Measurements from ENCODE around the gene MORN4.
"Not testable (repeated sequence)": the region's sequence is repeated elsewhere in the genome, so short reads cannot be mapped to it uniquely, and the experiment has no call there.

Gene MORN4

GRCh38 chr10:97640868-97641811 is 7.8 kb upstream of the MORN4 start:
- DNase-seq = peak; percentile 19

DNA sequence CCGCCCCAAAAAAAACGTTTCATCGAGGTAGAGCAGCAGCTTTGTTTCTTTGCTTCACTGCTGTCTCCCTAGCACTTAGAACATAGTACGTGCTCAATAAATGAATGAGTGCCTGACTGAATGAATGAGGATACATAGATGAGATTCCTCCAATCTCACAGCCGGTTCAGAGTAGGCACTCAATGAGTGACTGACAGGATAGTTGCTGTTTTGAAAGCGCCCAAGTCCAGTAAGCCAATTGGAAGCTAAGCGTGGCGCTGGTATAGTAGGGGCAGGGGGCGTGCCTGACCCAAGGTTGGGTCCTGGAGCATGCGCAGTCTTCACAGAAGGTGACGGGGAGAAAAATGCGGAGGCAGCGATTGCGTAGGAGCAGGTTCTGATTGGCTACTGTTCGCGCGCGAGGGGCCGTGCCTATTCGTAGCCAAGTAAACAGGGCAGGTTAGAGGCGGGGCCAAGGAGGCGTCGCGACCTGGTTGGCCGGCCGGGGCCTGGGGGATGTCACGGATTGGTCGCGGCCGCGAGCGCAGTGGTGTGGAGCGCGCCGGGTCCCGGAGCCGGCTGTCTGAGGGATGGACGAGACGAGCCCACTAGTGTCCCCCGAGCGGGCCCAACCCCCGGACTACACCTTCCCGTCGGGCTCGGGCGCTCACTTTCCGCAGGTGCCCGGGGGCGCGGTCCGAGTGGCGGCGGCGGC is 7.0 kb upstream of the MORN4 start, which contains the start of gene PI4K2A:
Gene PI4K2A, plus strand, starts transcription at position 498 of the 694 bp plus-strand sequence. Its CDS starts 72 bp downstream, at position 570.
- DNase-seq = peak; percentile 98

DNA sequence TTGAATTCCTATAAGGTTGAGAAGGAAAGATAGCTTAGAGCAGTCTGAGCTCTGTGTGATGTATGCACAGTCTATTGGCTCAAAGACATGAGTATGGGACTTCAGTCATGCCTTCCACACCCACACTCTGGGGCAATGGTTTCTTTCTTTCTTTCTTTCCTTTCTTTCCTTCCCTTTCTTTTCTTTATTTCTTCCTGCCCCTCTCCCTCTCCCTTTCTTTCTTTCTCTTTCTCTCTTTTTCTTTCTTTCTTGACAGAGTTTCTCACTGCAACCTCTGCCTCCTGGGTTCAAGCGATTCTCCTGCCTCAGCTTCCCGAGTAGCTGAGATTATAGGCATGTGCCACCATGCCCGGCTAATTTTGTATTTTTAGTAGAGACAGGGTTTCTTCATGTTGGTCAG is 5.8 kb upstream of the MORN4 start:
- not testable (repeated sequence) for DNase-seq

DNA sequence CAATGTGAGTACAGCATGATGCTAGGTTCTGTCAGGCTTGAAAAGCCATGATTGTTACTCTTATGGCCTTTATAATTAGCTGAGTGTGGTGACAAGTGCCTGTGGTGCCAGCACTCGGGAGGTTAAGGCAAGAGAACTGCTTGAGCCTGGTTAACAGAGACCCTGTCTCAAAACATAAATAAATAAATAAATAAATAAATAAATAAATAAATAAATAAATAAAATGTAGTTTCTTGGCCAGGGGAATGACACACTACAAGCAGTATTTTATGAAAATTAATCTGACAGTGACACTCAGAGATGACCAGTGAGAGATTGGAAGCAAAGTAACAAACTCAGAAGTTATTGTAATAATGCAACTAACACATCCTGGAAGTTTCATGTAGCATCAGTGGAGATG is 2.3 kb upstream of the MORN4 start:
- no peak for DNase-seq

GRCh38 chr10:97633921-97634320 is 621 bp upstream of the MORN4 start:
- DNase-seq = no peak

DNA sequence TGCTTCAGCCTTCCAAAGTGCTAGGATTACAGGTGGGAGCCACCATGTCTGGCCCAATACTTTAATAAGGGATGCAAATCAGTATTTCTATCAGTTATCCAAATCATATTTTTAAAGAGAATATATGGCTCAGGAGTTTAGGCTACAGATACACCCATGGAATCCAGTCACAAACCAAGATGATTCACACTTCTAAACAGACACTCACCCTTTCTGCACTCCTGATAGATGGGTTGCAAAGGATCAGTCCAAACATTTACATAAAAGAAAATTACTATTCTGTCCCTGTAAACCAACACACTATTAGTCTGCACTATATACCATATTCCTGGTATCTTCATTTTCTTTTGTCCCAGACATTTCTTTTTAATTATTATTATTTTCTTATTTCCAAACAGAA is 2.2 kb downstream of the MORN4 start:
- no peak for DNase-seq

GRCh38 chr10:97629289-97629688 is 4.0 kb downstream of the MORN4 start:
- no peak for DNase-seq

DNA sequence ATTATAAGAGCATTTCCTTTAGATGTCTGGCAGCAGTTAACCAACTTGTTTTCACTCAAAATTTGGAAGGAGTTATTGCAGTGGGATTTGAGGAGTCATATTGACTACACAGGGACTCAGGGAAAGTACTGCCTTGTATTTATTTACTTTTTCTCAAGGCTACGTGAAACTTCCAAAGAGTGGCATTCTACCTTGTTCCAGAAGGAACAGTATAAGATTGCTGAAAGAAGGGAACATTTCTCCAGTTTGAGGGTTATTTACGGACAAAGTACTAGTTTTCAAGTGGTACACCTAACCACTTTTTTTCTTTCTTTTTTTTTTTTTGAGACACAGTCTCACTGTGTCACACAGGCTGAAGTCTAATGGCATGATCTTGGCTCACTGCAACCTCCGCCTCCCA is 5.1 kb downstream of the MORN4 start:
- no peak for DNase-seq

GRCh38 chr10:97627731-97628130 is 5.6 kb downstream of the MORN4 start:
- DNase-seq = no peak

- DNase-seq = no peak
Observed at GRCh38 chr10:97623277-97623676, 10.0 kb downstream of the MORN4 start.

- DNase-seq = no peak
Observed at GRCh38 chr10:97618733-97619132, 14.6 kb downstream of the MORN4 start.

DNA sequence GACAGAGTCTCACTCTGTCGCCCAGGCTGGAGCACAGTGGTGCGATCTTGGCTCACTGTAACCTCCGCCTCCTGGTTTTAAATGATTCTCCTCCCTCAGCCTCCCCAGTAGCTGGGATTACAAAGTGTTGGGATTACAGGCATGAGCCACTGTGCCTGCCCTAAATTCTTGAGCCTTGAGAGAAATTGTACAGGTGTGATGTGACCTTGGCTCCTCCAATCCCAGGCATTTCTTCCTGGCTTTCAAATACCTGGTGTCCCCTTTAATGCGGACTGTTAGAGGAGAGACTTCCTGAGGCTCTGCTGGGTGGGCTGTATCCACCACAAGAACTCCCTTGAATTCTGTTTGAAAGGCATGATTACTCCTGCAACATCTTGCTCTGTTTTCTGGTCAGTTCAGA is 15.0 kb downstream of the MORN4 start:
- DNase-seq = no peak

DNA sequence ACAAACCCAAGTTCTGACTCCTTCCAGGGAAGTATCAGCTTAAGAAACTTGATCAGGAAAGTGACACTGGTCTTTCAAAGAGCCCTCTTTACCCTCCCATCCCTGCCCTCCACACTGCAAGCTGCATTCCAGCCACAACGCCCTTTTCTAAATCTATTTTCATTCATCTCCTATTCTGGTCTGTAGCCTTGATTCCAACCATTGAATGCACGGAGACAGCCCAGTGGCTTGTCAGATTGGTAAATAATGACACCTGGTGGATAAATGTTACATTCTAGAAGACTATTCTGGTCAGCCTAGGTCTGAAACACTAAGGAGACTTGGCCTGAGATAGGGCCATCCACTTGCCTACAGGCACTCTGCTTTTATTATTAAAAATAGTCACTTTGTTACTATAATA is 20.9 kb downstream of the MORN4 start:
- no peak for DNase-seq

DNA sequence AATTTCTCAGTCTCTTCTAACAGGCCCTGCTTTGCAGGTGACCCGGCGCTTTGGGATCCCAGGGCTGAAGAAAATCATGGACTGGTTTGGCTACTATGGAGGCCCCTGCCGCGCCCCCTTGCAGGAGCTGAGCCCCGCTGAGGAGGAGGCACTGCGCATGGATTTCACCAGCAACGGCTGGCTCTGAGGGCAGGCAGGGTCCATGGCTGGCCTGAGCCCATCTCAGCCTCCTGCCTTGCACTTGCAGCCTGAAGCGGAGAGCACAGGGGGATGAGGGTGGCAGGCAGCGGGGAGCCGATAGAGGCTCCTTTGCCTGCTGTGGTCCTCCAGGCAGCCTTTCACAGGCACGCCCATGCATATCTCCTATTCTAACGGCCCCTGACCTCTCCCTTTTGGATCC is 21.8 kb downstream of the MORN4 start:
- no peak for DNase-seq

- no peak for DNase-seq
Observed at GRCh38 chr10:97608991-97609561, 24.2 kb downstream of the MORN4 start.

DNA sequence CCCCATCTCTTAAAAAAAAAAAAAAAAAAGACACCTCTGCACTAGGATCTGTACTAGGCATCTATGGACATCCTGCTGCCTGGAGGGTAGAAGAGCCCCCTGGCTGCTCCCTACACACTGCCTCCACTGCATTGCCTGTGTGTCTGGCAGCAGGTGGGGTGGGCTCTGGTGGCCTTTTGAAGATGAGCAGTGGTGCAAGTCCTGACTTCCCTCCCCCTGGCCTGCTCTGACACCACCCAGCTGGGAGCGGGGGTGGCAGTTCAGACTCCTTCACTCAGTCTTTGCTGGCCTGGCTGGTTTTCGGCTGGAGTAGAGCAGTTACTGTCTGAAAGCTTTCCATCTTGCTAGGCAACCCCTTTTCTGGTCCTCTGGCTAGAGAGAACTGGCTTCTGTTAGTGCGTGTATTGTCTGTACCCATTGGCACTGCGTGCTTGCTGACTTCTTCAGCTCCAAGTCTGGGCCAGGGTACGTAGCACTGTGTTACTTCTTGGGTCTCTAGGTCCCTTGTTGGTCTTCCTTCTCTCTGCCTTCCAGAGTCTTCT is 26.1 kb downstream of the MORN4 start:
- no peak for DNase-seq

DNA sequence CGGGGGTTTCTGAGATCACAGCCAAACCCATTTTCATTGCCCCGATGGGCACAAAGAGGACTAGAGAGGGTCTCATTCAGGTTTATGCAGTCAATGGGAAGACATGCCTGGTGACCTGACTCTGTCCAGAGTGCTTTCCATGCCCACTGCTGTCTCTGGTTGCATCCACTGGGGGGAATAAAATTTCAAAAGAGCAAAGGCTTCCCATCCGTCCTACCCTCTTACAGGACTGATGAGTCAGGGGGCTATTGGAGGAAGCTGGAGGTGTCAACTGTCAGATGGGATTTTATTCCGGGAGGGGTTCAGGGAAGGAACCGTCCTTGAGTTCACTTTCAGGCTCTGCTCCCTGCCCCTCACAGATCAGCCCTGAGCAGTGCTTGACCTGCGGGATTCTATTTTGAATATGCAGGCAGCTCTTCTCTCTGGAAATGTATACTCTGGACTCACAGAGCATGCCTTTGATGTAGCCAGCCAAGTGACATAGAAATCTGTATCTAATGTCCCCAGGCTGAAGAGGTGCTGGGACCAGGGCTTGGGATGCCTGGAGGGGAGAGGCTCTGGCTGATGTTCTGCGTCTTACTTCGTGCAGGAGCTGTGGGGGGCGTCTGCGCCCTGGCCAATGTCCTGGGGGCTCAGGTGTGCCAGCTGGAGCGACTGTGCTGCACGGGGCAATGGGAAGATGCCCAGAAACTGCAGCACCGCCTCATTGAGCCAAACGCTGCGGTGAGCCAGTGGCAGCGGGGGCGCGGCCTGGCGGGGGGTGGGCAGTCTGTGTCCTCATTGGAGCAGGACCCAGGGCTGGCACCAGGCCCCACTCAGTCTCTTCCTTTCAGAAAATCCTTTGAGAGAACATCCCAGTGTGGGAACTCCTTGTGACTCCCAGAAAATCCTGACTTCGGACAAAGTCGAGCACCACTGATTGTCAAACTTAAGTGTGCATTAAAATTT is 31.8 kb downstream of the MORN4 start:
- DNase-seq = no peak

- no peak for DNase-seq
Observed at GRCh38 chr10:97600616-97601015, 32.7 kb downstream of the MORN4 start.

DNA sequence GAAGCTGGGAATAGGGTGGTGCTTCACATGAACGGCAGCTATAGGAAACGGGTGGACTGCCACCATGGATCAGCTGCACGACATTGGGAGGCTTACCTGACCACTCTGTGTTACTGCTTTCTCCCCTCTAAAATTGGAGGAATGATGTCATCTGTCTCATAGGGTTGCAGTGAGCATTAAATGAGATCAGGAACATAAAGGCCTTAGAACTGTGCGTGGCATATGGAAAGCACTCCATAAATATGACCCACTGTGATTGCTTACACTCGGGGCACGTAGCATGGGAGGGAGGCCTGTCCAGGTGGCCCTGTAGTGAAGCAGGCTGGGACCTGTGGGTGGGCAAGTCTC is 34.1 kb downstream of the MORN4 start:
- no peak for DNase-seq

DNA sequence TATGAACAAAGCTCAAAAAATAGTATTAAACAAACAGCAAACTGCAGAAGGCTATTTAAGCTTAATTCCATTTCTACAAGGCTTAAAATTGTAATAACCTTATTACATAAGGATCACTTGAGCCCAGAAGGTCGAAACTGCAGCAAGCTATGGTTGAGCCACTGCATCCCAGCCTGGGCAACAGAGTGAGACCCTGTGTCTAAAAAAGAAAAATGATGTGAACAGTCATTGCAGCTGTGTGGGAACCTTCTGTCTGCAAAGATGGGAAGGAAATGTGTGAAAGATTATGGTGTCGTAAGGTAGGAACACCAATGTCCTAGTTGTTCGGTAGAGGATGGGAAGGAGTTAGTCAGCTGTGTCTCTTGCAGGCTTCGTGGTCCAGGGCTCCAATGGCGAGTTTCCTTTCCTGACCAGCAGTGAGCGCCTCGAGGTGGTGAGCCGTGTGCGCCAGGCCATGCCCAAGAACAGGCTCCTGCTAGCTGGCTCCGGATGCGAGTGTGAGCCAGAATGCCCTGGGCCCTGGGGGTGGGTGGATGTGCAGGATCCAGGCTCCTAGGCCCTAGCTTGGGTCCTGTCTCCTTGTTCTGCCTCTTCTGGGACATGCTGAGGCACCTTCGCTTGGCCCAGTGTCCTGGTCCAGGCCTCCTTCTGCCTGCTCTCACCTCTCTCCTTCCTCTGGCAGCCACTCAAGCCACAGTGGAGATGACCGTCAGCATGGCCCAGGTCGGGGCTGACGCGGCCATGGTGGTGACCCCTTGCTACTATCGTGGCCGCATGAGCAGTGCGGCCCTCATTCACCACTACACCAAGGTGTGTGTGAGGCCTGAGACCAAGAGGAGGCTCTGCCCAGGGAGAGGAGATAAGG is 34.7 kb downstream of the MORN4 start:
- DNase-seq = no peak

DNA sequence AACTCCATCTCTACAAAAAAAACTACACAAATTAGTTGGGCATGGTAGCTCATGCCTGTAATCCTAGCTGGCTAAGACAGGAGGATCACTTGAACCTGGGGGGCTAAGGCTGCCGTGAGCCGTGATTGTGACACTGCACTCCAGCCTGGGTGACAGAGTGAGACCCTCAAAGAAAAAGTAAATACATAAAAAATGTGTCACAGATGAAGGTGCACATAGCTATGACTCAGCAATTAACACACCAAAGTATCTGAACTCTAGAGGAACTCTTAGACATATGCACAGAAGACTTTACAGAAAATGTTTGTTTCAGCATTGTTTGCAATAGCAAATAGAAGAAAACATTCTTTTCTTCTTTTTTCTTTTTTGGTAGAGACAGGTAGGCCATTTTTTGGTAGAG is 35.5 kb downstream of the MORN4 start:
- DNase-seq = no peak

All from stimulated activated CD4-positive, alpha-beta T cell treated with anti-CD3 and anti-CD28 coated beads, Interleukin-4, amount 100 ng/mL, for 1 hour (primary cell).